ENCODE results near the gene PRR12.

DNA sequence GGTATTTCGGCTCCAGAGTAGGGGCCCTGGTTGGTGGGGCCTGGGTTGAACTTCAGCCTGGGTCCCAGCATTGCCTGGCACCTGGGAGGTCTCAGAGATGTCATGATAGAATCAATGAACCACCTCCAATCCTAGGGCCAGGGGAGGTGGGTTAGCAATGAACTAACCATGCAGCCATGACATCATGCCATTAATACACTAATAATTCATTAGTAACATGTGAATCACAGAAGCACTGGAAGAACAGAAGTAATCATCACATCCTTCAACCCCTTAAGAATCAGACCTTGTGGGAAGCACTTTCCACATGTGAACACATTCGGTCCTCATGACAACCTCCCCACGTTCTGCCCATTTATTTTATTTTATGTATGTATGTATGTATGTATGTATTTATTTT, 17.6 kb upstream of the PRR12 start:
- no peak for TF ChIP-seq ZNF174 (tag by site-specific recombination; IDR thresholded peaks at IDR 0.05)
- TF ChIP-seq, protein P1, sequence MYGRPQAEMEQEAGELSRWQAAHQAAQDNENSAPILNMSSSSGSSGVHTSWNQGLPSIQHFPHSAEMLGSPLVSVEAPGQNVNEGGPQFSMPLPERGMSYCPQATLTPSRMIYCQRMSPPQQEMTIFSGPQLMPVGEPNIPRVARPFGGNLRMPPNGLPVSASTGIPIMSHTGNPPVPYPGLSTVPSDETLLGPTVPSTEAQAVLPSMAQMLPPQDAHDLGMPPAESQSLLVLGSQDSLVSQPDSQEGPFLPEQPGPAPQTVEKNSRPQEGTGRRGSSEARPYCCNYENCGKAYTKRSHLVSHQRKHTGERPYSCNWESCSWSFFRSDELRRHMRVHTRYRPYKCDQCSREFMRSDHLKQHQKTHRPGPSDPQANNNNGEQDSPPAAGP (tag by site-specific recombination; IDR thresholded peaks at IDR 0.05), result no peak
- TF ChIP-seq, protein P2, sequence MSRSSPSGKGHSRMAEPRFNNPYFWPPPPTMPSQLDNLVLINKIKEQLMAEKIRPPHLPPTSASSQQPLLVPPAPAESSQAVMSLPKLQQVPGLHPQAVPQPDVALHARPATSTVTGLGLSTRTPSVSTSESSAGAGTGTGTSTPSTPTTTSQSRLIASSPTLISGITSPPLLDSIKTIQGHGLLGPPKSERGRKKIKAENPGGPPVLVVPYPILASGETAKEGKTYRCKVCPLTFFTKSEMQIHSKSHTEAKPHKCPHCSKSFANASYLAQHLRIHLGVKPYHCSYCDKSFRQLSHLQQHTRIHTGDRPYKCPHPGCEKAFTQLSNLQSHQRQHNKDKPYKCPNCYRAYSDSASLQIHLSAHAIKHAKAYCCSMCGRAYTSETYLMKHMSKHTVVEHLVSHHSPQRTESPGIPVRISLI (tag by site-specific recombination; IDR thresholded peaks at IDR 0.05), result no peak
- TF ChIP-seq, protein P3, sequence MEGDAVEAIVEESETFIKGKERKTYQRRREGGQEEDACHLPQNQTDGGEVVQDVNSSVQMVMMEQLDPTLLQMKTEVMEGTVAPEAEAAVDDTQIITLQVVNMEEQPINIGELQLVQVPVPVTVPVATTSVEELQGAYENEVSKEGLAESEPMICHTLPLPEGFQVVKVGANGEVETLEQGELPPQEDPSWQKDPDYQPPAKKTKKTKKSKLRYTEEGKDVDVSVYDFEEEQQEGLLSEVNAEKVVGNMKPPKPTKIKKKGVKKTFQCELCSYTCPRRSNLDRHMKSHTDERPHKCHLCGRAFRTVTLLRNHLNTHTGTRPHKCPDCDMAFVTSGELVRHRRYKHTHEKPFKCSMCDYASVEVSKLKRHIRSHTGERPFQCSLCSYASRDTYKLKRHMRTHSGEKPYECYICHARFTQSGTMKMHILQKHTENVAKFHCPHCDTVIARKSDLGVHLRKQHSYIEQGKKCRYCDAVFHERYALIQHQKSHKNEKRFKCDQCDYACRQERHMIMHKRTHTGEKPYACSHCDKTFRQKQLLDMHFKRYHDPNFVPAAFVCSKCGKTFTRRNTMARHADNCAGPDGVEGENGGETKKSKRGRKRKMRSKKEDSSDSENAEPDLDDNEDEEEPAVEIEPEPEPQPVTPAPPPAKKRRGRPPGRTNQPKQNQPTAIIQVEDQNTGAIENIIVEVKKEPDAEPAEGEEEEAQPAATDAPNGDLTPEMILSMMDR (tag by site-specific recombination; IDR thresholded peaks at IDR 0.05), result no peak
- no peak for TF ChIP-seq SETDB1 (IDR thresholded peaks at IDR 0.05; ENCODE audit: insufficient read length, low read length)
- TF ChIP-seq KLF16 (tag by site-specific recombination; IDR thresholded peaks at IDR 0.05), result no peak
- no peak for TF ChIP-seq IKZF3 (tag by site-specific recombination; IDR thresholded peaks at IDR 0.05)
- TF ChIP-seq ZNF501 (tag by site-specific recombination; IDR thresholded peaks at IDR 0.05), result no peak
- no peak for TF ChIP-seq ZNF426 (tag by site-specific recombination; IDR thresholded peaks at IDR 0.05)
- no peak for TF ChIP-seq ZNF544 (tag by site-specific recombination; IDR thresholded peaks at IDR 0.05)
- TF ChIP-seq ZFP37 (tag by site-specific recombination; IDR thresholded peaks at IDR 0.05), result no peak
- TF ChIP-seq ZNF140 (tag by site-specific recombination; IDR thresholded peaks at IDR 0.05), result no peak
- TF ChIP-seq HOXC10 (CRISPR knock-in tag; IDR thresholded peaks at IDR 0.05), result no peak
- no peak for TF ChIP-seq ZNF146 (tag by site-specific recombination; IDR thresholded peaks at IDR 0.05)

Measured in HEK293 (cell line).